ENCODE data around the gene TBC1D22A. TPM values are rescaled to one million over a fixed set of nuclear protein-coding genes. Genes with fewer than 3 reads are reported as not detected.

The TBC1D22A gene
- polyA plus RNA-seq, 1 donor (not counting 4 experiments of a cell fraction or from before 2014, with no cell fraction given): 20.9 TPM

GRCh38 chr22:47101321-47101885 is 339.0 kb downstream of the TBC1D22A start:
- Histone ChIP-seq H3K9me1 (ENCODE audit: control insufficient read depth, extremely low read depth, insufficient read depth, low read length) (peaks cover 2% of the 10 kb centered on the region), H2AFZ (ENCODE audit: control insufficient read depth, low read length) (no peak overlapping the region), H3K36me3 (ENCODE audit: control insufficient read depth in 2 of 2, extremely low read depth in 1 of 2, insufficient read depth in 2 of 2, low read length in 2 of 2) (peaks cover 0 to 3% of the 10 kb centered on the region in 2 experiments), H3K4me3 (ENCODE audit: control insufficient read depth in 2 of 3, extremely low read depth in 1 of 3, insufficient read depth in 2 of 3, low read depth in 1 of 3, low read length in 3 of 3) (no peak overlapping the region), H4K20me1 (ENCODE audit: control insufficient read depth, extremely low read depth, insufficient read depth, low read length) (no peaks in the 10 kb centered on the region), H3K27ac (ENCODE audit: control insufficient read depth, insufficient read depth, low read length) (no peak overlapping the region), H3K4me1 (ENCODE audit: control insufficient read depth, extremely low read depth, insufficient read depth, low read length) (no peaks in the 10 kb centered on the region), H3K9me3 (ENCODE audit: control insufficient read depth, low read depth, low read length) (no peaks in the 10 kb centered on the region), H3K9ac (ENCODE audit: control insufficient read depth, extremely low read depth, insufficient read depth, low read length) (no peak overlapping the region), H3K4me2 (ENCODE audit: control insufficient read depth, extremely low read depth, insufficient read depth, low read depth, low read length) (no peak overlapping the region), H3K79me2 (ENCODE audit: control insufficient read depth, insufficient read depth, low read length) (no peaks in the 10 kb centered on the region), H3K27me3 (ENCODE audit: control insufficient read depth, extremely low read depth, insufficient read depth, low read length) (no peaks in the 10 kb centered on the region)
- FAIRE-seq (no peak), DNase-seq (ENCODE audit: low read depth, low spot score) (no peak)
- dilution Hi-C loops (cut with MboI; ENCODE audit: extremely low pct_ligation_motif_present, low sequenced_read_pairs): no loop called here
- TF ChIP-seq CTCF (optimal IDR thresholded peaks at IDR 0.05 in 1 of 3, IDR thresholded peaks at IDR 0.05 in 1 of 3, conservative IDR thresholded peaks at IDR 0.05 in 1 of 3; ENCODE audit: extremely low read depth in 1 of 3, insufficient read depth in 2 of 3, low read length in 3 of 3) (no peak), EZH2 (IDR thresholded peaks at IDR 0.05; ENCODE audit: low read length) (no peak)

- no peak overlapping the region for H3K4me2 ChIP-seq (ENCODE audit: control insufficient read depth, extremely low read depth, insufficient read depth, low read depth, low read length)
- no peak for FAIRE-seq
Observed at GRCh38 chr22:47102081-47102480, 339.6 kb downstream of the TBC1D22A start.

More at GRCh38 chr22:47102081-47102480, 339.6 kb downstream of the TBC1D22A start:
- no peaks in the 10 kb centered on the region for H3K27me3 ChIP-seq (ENCODE audit: control insufficient read depth, extremely low read depth, insufficient read depth, low read length)
- H3K9ac ChIP-seq (ENCODE audit: control insufficient read depth, extremely low read depth, insufficient read depth, low read length): no peak overlapping the region
- H3K4me3 ChIP-seq (ENCODE audit: control insufficient read depth in 2 of 3, extremely low read depth in 1 of 3, insufficient read depth in 2 of 3, low read depth in 1 of 3, low read length in 3 of 3): no peak overlapping the region
- no peaks in the 10 kb centered on the region for H3K9me3 ChIP-seq (ENCODE audit: control insufficient read depth, low read depth, low read length)
- peaks cover 2% of the 10 kb centered on the region for H3K9me1 ChIP-seq (ENCODE audit: control insufficient read depth, extremely low read depth, insufficient read depth, low read length)
- H3K27ac ChIP-seq (ENCODE audit: control insufficient read depth, insufficient read depth, low read length): no peak overlapping the region
- dilution Hi-C loops (cut with MboI; ENCODE audit: extremely low pct_ligation_motif_present, low sequenced_read_pairs): no loop called here
- no peak overlapping the region for H2AFZ ChIP-seq (ENCODE audit: control insufficient read depth, low read length)
- H3K79me2 ChIP-seq (ENCODE audit: control insufficient read depth, insufficient read depth, low read length): no peaks in the 10 kb centered on the region
- peaks cover 6% of the 10 kb centered on the region for H3K4me1 ChIP-seq (ENCODE audit: control insufficient read depth, extremely low read depth, insufficient read depth, low read length)
- no peak for TF ChIP-seq EZH2 (IDR thresholded peaks at IDR 0.05; ENCODE audit: low read length)
- no peak for TF ChIP-seq CTCF (optimal IDR thresholded peaks at IDR 0.05 in 1 of 3, IDR thresholded peaks at IDR 0.05 in 1 of 3, conservative IDR thresholded peaks at IDR 0.05 in 1 of 3; ENCODE audit: extremely low read depth in 1 of 3, insufficient read depth in 2 of 3, low read length in 3 of 3)
- no peak for DNase-seq (ENCODE audit: low read depth, low spot score)
- H4K20me1 ChIP-seq (ENCODE audit: control insufficient read depth, extremely low read depth, insufficient read depth, low read length): no peaks in the 10 kb centered on the region
- H3K36me3 ChIP-seq (ENCODE audit: control insufficient read depth in 2 of 2, extremely low read depth in 1 of 2, insufficient read depth in 2 of 2, low read length in 2 of 2): peaks cover 0 to 3% of the 10 kb centered on the region in 2 experiments

Measured in keratinocyte (primary cell).